Bronchial epithelial cell (primary cell): Measurements from ENCODE around the gene CBX2. TPM values are rescaled to one million over a fixed set of nuclear protein-coding genes. Genes with fewer than 3 reads are reported as not detected.

Source experiments
- DNase-seq: peaks from one replicate; pipeline ENCODE4 v3.0.0-alpha.2; 2010; ENCODE audit warnings: low read depth
- FAIRE-seq: peaks from 2 replicates; lab custom pipeline; 2011; peaks lifted over from hg19 to GRCh38; lab: Jason Lieb, UNC
- H3K27me3 ChIP-seq: 2 replicates; pipeline ENCODE4 v1.5.1; 2011; ENCODE audit warnings: low read length; ENCODE audit not compliant: control insufficient read depth, insufficient read depth
- H3K36me3 ChIP-seq: 2 replicates; pipeline ENCODE4 v1.5.1; 2011; ENCODE audit warnings: low read length; ENCODE audit not compliant: control insufficient read depth, insufficient read depth
- H3K4me3 ChIP-seq: 2 replicates; pipeline ENCODE4 v1.5.1; 2011; ENCODE audit warnings: mild to moderate bottlenecking, low read depth, low read length, control low read depth
- total RNA-seq: library from RNA; depleted of rRNA; stranded (reverse); fragments of >200 nt; gene quantifications from 2 replicates; pipeline ENCODE4 v1.2.1, GENCODE V29; 2014
- TF ChIP-seq, protein P1 (sequence below): IDR thresholded peaks from 2 replicates; pipeline ENCODE4 v1.5.1; 2011; ENCODE audit warnings: mild to moderate bottlenecking, moderate library complexity, low read length, control low read depth, inconsistent platforms; ENCODE audit not compliant: insufficient read depth, severe bottlenecking

Gene CBX2
- total RNA-seq, result 1.1 and 2.3 TPM in 2 replicates

DNA sequence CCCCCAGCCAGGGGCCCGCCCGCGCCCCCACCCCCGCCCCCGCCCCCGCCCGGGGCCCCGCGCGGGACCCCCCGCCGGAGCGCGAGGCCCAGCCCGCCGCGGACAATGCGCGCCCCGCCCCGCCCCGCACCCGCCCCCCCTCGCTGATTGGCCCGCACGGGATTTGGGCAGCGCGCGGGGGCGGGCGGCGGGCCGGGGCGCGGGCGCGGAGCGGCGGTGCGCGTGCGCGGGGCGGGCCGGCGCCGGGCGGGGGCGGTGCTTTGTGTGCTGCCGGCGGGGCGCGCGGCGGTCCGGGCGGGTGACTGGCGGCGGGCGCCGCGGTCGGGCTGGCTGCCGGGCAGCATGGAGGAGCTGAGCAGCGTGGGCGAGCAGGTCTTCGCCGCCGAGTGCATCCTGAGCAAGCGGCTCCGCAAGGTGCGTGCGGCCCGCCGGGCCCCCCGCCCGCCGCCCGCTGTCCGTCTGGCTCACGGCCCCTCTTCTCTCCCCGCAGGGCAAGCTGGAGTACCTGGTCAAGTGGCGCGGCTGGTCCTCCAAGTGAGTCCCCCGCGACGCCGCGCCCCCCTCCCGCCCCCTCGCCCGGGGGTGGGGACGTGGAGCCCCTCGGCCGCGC is at the start of gene CBX2:
Gene CBX2 (plus strand): TSS at position 255 of the 610 bp plus-strand sequence. CDS start 88 bp downstream, at position 343.
- peak within 1 kb of the TSS; percentile 57 for H3K4me3 ChIP-seq
- peak; percentile 37 for DNase-seq
- H3K36me3 ChIP-seq, result no peaks in the 10 kb centered on the region
- no peak for FAIRE-seq
- H3K27me3 ChIP-seq, result peaks cover 7% of the 10 kb centered on the region
- TF ChIP-seq, protein P1, sequence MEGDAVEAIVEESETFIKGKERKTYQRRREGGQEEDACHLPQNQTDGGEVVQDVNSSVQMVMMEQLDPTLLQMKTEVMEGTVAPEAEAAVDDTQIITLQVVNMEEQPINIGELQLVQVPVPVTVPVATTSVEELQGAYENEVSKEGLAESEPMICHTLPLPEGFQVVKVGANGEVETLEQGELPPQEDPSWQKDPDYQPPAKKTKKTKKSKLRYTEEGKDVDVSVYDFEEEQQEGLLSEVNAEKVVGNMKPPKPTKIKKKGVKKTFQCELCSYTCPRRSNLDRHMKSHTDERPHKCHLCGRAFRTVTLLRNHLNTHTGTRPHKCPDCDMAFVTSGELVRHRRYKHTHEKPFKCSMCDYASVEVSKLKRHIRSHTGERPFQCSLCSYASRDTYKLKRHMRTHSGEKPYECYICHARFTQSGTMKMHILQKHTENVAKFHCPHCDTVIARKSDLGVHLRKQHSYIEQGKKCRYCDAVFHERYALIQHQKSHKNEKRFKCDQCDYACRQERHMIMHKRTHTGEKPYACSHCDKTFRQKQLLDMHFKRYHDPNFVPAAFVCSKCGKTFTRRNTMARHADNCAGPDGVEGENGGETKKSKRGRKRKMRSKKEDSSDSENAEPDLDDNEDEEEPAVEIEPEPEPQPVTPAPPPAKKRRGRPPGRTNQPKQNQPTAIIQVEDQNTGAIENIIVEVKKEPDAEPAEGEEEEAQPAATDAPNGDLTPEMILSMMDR, result no peak

DNA sequence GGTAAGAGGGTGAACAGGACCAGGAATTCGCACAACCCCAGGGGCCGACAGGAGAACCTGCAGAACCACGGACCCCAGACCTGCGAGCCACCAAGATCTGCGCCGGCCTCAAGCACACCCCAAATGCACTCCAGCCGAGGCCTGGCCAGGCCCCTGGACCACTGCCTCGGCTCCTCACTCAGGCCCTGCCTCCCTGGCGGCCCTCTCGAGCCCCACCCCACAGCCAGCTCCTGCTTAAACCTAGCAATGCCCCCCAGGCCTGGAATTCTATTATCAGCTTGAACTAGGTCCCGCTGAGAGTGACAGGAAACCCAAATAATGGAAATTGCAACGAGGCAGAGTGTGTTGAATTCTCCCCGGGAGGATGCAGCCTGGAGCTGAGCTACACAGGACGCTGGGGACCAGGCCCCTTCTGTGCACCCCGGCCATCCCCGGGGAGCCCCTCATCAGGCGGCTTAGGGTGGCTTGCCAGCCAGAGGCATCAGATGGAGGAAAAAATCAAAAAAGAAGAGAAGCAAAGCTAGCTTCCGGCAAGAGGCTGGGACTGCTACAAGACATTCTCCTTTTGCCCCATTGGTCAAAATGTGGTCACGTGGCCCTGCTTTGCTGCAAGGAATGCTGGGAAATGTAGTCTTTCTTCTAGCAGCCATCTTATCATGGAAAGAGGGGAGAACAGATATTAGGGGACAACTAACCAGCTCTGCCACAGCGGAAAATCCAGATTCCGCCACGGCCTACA is 49.6 kb upstream of the CBX2 start:
- TF ChIP-seq, protein P1, result no peak
- H3K27me3 ChIP-seq, result no peaks in the 10 kb centered on the region
- peak overlapping the region; percentile 27 for H3K4me3 ChIP-seq
- FAIRE-seq (peak; percentile 40), DNase-seq (peak; percentile 81)
- no peaks in the 10 kb centered on the region for H3K36me3 ChIP-seq

DNA sequence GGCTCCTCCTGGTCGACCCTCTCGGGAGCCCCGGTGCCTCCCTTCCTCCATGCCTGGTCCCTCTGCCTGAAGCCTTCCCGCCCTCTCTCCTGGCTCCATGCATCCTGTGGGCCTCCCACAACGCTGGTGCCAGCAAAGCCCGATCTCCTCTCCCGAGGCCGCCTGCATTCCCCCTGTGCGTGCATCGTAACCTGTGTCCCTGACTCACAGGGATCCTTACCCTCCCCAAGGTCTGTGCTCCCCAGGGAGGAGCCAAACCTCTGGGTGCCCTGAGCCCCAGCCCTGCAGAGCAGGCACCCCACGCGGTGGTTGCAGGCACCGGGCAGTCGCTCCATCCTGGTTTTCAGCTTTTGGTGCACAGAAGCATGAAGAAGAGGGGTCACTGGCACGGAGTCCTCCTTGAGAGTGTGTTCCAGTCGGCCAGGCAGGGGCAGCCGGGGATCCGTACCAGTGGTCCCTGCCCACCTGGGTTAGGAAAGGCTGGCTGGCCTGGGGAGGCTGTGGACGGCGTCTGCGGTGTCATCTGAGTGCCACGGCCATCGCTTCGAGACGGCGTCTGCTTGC is 49.0 kb upstream of the CBX2 start:
- DNase-seq, result no peak
- no peak for FAIRE-seq
- Histone ChIP-seq H3K27me3 (no peaks in the 10 kb centered on the region), H3K36me3 (no peaks in the 10 kb centered on the region), H3K4me3 (no peak overlapping the region)
- TF ChIP-seq, protein P1, result no peak

DNA sequence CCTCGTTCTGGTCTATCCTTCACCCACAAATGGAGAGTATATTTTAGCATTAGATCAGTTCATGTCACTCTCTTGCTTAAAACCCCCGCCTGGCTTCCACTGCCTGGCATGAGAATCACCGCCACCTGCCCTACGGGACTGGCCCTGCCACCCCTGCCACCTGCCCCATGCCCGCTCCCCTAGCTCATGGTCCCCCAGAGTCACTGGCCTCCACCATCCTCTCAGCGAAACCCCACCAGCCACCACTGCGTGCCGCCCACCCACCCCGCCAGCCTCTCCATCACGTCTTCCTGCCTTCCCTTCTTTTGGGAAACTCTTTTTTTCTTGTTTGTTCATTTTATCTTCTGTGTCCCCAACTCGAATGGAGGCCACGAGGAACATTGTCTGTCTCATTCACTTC is 48.2 kb upstream of the CBX2 start:
- TF ChIP-seq, protein P1, result no peak
- H3K36me3 ChIP-seq, result no peaks in the 10 kb centered on the region
- DNase-seq (no peak), FAIRE-seq (no peak)
- H3K27me3 ChIP-seq, result no peaks in the 10 kb centered on the region
- no peak overlapping the region for H3K4me3 ChIP-seq

DNA sequence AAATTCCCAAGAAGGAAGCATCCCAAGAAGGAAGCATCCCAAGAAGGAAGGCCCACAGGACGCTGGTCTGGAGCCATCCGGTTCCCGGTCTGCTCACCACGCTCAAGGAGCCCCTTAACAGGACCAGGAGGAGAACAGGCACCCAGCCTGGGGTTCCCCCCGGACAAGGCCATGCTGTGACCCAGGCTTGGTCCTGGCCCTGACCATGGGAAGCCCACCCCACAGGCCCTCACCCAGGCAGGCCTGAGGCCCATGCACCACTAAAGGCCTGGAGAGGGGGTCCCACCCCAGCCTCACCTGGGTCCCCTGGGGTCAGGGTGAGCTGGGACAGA is 47.5 kb upstream of the CBX2 start:
- TF ChIP-seq, protein P1, result no peak

More for the DNA sequence above, 47.5 kb upstream of the CBX2 start:
- no peaks in the 10 kb centered on the region for H3K36me3 ChIP-seq
- no peak overlapping the region for H3K4me3 ChIP-seq
- no peak for FAIRE-seq
- H3K27me3 ChIP-seq, result no peaks in the 10 kb centered on the region
- DNase-seq, result no peak
